Epidermal melanocyte (primary cell): ENCODE data around the gene METTL26.

Source experiments
- DNase-seq: peaks from one replicate; pipeline ENCODE4 v3.0.0; 2011; ENCODE audit warnings: low spot score; ENCODE audit not compliant: insufficient read length

METTL26 gene

DNA sequence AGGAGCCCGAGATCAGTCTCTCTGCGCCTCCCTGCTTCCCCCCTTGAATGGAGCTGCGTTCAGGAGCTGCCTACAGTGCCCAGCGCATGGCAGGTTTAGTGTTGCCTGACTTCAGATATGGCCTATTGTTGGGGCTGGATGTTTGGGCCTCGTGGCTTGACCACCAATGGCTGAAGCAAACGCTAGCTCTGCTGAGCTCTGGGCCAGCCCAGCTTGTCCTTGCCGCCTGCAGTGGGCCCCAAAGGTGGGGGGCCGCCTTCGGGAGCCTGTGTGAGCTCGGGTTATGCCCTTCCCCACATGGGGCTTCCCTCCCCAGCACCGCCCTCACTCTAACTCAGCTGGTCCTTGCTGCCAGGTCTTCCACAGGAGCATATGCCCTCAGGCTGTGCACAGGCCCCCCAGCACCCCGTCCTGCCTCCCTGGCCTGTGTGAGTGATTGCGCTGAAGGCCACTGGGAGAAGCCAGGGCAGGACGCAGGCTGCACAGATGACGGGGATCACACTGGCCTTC, 2.0 kb upstream of the METTL26 start:
- no peak for DNase-seq

DNA sequence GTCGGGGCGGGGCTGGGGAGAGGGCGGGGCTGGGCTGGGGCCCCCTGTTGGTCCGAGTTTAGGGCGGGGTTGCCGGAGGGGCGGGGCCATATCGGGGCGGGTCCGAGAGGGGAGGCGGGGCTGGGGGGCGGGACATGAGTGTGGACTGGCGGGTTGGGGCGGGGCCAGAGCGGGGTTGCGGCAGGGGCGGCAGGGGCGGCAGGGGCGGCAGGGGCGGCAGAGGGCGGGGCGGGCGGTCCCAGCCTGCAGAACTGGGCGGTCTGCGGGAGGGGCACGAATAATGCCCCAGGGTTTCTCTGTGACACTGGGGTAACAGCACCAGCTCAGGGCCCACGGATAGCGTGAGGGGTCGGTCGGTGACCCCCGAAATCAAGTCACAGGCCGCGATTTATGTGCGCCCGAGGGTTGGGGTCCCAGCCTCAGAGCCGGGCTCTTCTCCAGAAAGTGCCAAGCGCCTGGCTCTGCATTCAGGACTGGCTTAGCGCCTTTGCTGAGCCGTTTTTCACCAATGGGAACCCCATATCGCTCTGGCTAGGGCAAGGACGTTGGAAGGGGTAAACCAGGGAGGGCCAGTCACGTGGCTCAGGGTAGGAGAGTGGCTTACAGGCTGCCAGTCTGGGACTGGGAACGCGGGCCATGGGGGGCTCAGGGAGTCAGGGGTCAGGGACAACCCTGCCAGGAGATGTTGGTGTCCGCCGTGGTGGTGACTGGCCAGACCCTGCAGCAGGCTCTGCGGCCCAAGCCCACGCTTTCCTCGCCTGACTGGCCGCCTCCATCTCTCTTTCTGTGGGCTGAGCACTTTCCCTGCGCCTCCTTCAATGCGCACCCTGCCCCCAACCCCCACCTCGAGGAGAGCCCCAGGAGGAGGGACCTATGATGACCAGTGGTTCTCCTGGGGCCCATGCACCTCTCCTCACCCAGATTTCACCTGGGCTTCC, 1.2 kb upstream of the METTL26 start:
- peak; percentile 100 for DNase-seq

DNA sequence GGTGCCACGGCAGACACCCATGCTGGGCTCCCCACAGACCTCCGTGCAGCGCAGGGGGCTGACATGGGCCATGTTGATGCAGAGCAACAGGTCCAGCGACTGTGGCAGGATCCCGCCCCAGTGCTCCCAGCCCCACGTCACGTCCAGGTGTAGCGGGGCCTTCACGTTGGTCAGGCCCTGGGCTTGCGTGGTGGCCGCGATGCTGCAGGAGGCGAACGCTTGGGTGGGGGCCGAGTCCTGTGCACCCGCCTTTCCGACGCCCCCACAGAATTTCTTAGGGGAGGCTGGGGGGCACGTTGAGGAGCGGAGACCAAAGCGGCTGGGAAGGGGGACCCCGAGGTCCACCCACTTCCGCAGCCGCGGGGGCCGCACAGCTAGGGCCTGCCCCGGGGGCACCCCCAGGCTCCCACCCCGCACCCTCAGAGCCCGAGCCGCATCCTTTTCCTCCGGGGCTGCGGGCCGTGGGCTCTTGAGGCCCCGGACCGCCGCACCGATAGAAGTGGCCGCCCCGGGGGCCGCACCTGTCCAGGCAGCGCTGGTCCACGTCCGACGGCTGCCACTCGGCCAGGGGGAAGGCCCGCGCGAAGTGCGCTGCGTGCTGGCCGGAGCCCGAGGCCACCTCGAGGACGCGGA, 416 bp downstream of the METTL26 start:
- no peak for DNase-seq

DNA sequence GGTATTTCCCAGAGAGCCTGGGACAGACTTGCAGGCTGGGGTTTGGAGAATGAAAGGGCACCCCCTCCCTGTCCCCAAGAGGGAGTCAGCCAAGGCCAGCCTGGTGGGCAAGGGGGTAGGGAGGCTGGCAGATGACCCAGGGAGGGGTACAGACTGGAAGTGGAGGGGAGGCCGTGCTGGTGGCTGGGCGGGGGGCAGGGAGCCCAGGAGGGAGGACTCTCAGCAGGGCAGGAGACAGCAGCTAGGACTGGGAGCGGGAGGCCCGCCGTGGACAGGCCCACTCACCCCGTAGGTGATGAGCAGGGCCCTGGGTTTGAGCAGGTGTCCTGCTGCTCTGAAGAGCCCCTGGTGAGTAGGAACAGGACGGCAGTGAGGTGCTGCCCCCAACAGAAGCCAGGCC, 1.1 kb downstream of the METTL26 start:
- DNase-seq: no peak

DNA sequence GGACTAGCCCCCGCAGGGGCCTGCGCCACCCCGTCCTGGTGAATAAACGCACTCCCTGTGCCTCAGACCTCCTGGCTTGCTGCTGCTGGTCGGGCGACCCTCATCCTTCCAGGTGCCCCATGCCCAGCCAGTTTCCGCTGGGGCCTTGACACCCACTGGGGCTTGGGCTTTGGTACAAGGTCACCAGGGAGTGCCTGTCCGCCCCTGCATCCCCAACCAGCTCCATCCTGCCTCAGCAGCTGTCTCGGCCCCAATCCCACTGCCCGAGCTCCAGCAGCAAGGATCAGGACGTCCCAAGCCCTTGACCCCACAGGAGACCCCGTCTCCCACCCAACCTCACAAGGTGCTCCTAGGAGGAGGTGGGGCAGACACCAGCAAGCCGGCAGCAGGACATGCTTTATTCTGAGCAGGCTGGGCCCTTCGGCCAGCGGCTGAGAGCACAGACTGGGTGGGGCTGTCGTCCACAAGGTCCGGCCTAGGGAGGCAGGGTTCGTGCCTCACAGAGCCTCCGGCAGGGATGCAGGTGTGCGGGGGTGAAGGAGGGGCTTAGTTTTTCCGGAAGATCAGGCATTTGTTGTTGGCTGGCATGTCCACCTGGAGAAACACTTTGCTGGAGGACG, 1.9 kb downstream of the METTL26 start:
- DNase-seq: no peak

DNA sequence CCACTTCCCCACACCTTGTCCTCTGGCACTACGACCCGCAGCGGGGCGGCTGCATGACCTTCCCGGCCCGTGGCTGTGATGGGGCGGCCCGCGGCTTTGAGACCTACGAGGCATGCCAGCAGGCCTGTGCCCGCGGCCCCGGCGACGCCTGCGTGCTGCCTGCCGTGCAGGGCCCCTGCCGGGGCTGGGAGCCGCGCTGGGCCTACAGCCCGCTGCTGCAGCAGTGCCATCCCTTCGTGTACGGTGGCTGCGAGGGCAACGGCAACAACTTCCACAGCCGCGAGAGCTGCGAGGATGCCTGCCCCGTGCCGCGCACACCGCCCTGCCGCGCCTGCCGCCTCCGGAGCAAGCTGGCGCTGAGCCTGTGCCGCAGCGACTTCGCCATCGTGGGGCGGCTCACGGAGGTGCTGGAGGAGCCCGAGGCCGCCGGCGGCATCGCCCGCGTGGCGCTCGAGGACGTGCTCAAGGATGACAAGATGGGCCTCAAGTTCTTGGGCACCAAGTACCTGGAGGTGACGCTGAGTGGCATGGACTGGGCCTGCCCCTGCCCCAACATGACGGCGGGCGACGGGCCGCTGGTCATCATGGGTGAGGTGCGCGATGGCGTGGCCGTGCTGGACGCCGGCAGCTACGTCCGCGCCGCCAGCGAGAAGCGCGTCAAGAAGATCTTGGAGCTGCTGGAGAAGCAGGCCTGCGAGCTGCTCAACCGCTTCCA, 2.6 kb downstream of the METTL26 start:
- DNase-seq: no peak

DNA sequence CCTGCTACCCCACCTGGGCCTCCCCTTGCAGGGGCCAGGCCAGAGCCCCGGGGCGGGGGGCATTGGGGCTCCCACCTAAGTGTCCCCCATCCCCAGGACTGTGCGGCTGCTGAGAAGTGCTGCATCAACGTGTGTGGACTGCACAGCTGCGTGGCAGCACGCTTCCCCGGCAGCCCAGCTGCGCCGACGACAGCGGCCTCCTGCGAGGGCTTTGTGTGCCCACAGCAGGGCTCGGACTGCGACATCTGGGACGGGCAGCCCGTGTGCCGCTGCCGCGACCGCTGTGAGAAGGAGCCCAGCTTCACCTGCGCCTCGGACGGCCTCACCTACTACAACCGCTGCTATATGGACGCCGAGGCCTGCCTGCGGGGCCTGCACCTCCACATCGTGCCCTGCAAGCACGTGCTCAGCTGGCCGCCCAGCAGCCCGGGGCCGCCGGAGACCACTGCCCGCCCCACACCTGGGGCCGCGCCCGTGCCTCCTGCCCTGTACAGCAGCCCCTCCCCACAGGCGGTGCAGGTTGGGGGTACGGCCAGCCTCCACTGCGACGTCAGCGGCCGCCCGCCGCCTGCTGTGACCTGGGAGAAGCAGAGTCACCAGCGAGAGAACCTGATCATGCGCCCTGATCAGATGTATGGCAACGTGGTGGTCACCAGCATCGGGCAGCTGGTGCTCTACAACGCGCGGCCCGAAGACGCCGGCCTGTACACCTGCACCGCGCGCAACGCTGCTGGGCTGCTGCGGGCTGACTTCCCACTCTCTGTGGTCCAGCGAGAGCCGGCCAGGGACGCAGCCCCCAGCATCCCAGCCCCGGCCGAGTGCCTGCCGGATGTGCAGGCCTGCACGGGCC, 3.4 kb downstream of the METTL26 start:
- no peak for DNase-seq

DNA sequence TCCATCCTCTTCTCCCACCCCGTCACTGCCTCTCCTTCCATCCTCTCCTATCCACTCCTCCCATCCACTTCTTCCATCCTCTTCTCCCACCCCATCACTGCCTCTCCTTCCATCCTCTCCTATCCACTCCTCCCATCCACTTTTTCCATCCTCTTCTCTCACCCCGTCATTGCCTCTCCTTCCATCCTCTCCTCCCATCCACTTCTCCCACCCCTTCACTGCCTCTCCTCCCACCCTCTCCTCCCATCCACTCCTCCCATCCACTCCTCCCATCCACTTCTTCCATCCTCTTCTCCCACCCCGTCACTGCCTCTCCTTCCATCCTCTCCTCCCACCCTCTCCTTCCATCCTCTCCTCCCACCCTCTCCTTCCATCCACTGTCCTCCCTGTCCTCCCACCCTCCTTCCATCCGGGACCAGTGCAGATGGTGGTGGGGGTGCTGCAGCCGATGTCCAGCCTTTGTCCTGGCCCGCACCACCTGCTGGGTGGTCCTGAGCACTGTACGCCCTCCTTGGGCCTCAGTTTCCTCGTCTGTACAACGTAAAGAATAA, 4.2 kb downstream of the METTL26 start:
- no peak for DNase-seq

DNA sequence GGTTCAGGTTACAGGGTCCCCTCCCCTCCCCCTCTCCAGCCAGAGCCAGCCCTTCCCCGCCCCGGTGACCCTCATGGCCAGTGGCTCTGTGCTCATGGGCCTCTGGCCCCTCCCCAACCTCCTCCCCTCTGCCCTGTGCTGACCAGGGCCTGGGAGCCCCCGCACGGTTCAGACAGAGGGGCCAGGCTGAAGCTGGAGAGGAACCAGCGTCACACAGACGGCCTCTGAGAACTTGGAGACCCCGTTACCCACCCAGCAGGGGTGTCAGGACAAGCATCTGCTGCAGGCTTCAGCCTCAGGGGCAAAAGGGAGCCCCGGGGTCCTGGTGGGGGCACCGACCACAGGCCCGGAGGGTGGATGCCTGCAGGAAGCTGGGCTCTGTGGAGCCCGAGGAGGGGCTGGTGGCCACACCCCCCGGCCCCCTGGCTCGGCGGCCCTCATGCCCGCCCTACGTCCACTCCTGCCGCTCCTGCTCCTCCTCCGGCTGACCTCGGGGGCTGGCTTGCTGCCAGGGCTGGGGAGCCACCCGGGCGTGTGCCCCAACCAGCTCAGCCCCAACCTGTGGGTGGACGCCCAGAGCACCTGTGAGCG, 5.2 kb downstream of the METTL26 start, which contains the start of gene WFIKKN1:
Gene WFIKKN1, plus strand, starts transcription at position 171 of the 591 bp plus-strand sequence. Its CDS starts 269 bp downstream, at position 440.
- DNase-seq: no peak

DNA sequence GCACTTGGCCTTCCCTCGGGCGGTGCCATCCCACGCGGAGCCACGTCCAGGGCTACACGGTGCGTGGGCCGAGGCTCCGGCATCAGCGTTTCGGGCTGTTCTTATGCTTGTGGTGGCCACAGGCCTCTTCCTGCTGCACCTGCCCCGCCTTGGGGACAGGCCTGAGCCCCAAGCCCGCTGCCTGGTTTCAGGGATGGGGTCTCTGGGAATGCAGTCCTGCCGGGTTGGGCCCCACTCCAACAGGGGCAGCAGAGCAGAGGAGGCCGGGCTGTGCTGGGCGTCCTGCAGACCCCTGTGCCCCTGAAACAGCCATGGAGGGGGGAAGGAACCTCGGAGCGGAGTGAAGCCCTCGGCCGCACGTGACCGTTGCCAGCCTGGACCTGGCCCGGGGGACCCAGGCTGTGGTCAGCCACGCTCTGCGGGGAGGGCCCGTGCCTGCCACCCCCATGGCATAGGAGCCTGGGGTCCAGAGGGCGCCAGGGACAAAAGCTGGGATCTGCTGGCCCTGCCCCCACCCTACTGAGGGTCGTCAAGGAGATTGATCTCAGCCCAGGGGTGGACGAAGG, 5.8 kb downstream of the METTL26 start:
- DNase-seq: no peak

DNA sequence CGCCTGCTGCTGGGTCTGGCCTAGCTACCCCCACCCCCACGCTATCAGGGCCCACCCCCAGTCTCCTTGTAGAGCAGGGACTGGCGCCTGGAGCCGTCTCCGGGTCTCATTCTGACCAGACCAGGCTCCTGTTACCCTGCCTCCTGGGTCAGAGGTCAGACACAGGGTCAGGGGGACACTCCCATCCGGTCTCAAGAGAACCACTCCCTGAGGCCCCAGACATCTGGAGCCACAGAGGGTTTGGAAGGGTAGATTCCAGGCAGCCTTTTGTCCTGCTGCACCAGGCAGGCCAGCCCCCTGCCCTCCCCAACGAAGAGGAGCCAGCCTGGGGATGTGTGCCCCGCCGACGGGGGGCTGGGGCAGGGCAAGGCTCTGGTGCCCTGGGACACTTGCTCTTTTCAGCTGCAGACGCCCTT, 6.3 kb downstream of the METTL26 start:
- DNase-seq: no peak

DNA sequence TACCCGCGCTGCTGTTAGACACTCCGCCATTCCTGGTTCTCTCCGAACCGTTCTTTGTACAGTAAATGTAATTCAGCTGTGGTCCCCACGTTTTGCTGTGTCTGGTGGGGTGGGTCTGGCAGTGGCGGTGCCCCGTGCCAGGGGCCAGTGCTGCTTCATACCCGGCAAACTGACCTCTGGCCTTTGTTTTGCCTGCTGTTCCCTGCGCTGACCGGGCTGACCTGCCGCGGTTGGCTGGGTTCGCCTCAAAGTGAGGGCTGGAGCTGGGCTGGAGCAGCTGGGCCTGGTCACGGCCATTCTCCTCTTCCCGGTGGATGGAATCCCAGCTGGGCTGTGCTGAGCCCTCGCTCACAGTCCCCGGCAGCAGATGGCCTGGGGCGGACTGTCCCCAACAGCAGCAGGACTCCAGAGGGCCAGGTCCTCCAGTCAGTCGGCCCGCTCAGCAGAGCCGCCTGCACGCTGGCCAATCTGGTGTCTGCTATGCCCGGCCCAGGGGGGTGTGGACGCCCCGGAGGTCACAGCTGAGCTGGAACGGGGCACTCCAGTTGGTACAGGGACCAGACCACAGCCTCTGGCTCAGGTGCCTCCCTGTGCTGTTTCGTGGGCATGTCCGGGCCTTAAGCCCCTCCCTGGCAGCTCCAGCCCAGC, 6.8 kb downstream of the METTL26 start:
- no peak for DNase-seq

DNA sequence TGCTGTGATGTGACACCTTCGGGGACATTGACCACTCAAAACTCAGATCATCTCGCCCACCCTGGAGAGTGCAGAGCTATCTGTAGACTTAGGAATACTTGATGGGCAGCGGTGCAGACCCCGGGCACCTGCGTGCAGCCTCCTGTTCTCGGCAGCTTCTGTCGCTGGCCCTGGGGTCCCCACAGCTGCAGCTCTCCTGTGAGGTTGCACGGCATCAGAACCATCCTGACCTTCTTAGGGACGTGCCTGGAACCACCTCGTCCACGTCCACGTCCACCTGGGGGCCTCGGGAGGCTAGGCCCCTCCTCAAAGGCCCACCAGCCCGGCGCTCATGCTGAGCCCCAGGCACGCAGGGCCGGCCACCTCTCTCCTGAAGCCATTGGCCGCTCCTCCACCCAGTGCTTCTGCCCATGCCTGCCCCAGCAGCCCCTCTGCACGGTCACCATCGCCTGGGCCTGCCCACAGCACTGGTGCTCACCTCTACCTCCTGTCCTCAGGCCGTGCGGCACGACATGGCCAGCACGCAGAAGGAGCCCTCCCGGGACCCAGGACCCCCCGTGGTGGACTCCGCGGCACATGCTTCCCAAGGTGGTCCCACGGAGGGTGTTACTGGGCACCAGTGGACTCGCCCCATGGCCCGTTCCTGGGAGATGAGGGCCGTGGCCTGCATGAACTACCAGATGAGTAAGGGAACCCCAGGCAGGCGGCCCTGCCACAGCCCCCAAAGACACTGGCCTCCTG, 7.6 kb downstream of the METTL26 start:
- no peak for DNase-seq

DNA sequence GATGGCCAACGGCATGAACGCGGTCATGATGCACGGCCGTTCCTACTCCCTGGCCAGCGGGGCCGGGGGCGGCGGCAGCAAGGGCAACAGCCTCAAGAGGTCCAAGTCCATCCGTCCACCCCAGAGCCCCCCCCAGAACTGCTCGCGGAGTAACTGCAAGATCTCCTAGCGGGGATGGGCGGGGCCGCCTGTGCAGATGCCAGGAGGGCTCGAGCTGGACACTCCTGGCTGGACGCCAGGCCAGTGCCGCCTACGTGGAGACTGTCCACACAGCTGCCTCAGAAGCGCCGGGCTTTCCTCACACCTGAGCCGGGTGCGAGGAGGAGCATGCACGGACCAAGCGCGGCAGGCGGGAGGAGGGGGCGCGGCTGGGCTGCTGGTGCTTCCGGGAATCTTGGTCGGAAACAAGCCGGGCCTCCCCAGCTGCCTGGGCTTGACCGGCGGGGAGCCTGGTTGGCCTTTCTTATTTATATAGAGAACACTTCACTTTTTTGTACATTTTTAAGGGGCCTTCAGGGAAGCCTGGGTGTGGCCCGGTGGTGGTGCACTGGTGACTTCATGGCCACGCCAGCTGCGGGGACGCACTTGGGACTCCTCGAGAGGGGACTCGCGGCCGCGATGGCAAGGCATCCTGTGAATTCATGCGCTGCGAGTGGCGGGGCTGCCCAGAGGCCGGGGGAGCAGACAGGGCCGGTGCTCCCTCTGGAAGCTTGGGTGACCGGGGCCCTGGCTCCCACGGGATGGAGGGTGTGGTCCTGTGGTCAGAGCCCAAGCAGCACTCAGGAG, 8.5 kb downstream of the METTL26 start:
- DNase-seq: no peak

DNA sequence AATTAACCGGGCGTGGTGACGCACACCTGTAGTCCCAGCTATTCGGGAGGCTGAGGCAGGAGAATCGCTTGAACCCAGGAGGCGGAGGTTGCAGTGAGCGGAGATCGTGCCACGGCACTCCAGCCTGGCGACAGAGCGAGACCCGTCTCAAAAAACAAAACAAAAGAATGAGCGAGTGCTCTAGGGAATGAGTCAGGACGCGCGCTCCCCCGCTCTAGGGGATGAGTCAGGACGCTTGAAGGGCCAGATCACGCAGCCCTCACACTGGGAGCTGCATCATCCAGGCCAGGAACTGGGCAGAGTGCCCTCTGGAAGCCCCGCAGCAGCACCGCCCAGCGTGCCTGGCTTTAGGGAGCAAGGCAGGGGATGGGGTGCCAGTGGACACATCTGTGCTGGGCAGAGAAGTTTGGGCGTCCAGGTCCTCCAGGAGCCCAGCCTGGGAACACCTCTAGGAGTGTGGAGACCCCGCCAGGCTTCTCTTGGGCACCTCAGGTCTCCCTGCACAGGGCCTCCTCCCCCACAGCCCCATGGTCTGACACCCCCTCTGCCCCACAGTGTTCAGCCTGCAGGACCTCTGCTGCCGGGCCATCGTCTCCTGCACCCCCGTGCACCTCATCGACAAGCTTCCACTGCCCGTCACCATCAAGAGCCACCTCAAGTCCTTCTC, 9.2 kb downstream of the METTL26 start:
- no peak for DNase-seq

DNA sequence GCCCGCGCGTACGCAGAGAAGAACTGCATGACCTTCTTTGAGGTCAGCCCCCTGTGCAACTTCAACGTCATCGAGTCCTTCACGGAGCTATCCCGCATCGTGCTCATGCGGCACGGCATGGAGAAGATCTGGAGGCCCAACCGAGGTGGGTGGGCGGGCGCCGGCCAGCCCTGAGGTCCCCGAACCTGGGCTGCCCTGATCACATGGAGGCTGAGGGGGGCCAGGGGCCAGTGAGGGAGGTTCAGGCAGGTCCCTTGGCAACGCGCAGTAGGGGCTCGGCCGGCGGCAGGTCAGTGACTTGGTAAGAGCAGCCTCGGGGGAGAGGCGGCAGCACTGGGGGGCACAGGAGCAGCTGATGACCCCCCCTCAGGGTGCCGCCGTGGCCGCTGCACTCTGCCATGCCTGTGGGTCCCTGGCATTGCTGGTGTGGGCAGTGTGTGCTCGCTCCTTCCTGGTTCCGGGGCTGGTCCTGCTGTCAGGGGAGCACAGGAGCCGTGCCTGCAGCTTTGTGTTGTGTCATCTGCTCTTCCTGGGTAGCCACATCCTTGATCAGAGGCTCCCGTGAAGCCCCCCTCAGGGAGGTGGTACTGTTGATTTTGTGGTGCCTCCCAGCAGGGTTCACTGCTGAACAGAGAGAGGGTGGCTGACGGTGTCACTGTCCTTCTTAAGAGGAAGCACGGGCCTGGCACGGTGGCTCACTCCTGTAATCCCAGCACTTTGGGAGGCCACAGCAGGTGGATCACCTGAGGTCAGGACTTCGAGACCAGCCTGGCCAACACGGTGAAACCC, 9.9 kb downstream of the METTL26 start:
- DNase-seq: no peak
